ENCODE measurements around the gene CFAP47.

DNA sequence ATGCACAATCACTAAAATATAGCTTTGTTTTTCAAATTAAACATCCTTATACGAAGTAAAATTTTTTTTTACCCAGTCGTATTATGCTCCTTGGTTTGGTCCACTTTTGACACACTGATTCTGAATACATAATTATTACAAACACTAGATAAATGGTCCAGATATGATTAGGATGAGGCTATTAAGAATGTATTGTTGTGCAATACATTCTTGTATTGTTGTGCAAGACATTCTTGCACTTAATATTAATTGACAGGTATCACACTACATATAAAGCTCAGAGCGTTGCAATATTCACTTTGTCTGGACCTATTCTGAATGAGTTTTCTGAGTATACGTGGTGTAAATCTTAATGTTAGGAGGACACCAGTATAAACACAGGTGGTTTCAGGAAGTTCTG is 464.0 kb downstream of the CFAP47 start:
- TF ChIP-seq CTCF (conservative IDR thresholded peaks at IDR 0.05; ENCODE audit: low read depth, low read length) = no peak
- TF ChIP-seq EZH2 (IDR thresholded peaks at IDR 0.05; ENCODE audit: borderline replicate concordance, low read depth, low read length, poor library complexity, severe bottlenecking) = no peak
